Coronary artery (tissue), 2 donors: ENCODE measurements around the gene CMAS.
"Not testable (repeated sequence)": the region's sequence is repeated elsewhere in the genome, so short reads cannot be mapped to it uniquely, and the experiment has no call there.

Experiments used
- DNase-seq: peaks from one replicate; pipeline ENCODE4 v3.0.0-alpha.2; 2017; ENCODE audit warnings: low spot score
- H3K27ac ChIP-seq, 2 donors: fragments of 200-600 bp; sonication (generic); one replicate each; pipeline ENCODE4 v1.5.1; 2016 to 2019
- H3K4me3 ChIP-seq: fragments of 200-600 bp; sonication (generic); 2 replicates; pipeline ENCODE4 v1.5.1; 2016; ENCODE audit warnings: mild to moderate bottlenecking, moderate library complexity
- TF ChIP-seq, protein P1 (sequence below): fragments of 200-600 bp; sonication (generic); IDR thresholded peaks from one replicate; pipeline ENCODE4 v1.5.1; 2019; ENCODE audit warnings: antibody characterized with exemption

Gene CMAS

DNA sequence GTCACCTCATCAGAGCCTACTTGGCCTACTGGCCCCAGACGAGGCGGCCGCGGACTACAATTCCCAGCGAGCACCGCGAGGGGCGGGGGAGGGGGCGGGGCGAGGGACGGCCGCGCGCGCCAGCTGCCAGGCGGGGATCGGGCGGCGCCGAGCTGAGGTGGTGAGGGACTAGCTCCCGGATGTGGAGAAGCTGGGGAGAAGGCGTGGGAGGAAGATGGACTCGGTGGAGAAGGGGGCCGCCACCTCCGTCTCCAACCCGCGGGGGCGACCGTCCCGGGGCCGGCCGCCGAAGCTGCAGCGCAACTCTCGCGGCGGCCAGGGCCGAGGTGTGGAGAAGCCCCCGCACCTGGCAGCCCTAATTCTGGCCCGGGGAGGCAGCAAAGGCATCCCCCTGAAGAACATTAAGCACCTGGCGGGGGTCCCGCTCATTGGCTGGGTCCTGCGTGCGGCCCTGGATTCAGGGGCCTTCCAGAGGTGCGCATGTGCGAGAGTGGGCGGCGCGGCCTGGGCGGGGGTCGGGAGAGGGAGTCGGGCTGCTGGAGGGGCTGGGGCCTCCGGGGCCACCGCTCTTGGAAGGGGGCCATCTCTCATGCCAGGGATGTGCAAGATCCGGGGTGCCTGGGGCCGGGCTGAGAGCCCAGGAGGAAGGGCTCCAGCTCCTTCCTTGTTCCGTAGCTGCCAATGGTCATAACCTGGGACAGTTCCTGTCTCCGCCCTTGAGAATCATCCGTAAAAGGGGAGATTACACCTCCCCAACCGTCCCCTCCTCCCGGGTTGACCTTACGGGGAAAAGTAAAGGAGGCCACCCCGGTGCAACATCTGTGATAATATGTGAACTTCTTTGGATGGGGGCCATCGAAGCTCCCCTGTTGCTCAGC is at the start of gene CMAS:
CMAS (plus strand) TSS at position 129 of the 878 bp plus-strand sequence; CDS start at position 215, 86 bp downstream.
- H3K27ac ChIP-seq = peak within 1 kb of the TSS; percentile 89 to 90
- peak within 1 kb of the TSS; percentile 88 for H3K4me3 ChIP-seq
- TF ChIP-seq, protein P1, sequence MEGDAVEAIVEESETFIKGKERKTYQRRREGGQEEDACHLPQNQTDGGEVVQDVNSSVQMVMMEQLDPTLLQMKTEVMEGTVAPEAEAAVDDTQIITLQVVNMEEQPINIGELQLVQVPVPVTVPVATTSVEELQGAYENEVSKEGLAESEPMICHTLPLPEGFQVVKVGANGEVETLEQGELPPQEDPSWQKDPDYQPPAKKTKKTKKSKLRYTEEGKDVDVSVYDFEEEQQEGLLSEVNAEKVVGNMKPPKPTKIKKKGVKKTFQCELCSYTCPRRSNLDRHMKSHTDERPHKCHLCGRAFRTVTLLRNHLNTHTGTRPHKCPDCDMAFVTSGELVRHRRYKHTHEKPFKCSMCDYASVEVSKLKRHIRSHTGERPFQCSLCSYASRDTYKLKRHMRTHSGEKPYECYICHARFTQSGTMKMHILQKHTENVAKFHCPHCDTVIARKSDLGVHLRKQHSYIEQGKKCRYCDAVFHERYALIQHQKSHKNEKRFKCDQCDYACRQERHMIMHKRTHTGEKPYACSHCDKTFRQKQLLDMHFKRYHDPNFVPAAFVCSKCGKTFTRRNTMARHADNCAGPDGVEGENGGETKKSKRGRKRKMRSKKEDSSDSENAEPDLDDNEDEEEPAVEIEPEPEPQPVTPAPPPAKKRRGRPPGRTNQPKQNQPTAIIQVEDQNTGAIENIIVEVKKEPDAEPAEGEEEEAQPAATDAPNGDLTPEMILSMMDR = no peak
- DNase-seq = peak; percentile 86

DNA sequence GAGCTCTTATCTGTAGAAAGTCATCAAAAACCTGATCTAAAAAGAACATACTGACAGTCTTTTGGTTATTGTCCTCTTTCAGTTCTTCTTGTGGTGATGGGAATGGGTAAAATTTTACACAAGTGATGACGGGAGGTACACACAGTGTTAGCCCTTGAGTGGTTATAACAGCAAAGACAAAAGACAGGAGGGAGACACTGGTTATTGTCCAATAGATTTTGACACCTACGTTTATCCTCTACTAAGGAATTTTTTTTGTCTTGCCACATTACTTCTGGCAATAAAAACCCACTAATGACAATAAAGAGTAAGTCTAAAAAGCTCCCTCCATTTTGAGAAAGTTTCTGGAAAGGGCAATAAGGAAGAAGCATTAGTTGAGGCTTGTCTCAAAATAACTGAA is 47.7 kb upstream of the CMAS start:
- no peak overlapping the region for H3K4me3 ChIP-seq
- H3K27ac ChIP-seq = no peak overlapping the region
- TF ChIP-seq, protein P1 = no peak
- no peak for DNase-seq

DNA sequence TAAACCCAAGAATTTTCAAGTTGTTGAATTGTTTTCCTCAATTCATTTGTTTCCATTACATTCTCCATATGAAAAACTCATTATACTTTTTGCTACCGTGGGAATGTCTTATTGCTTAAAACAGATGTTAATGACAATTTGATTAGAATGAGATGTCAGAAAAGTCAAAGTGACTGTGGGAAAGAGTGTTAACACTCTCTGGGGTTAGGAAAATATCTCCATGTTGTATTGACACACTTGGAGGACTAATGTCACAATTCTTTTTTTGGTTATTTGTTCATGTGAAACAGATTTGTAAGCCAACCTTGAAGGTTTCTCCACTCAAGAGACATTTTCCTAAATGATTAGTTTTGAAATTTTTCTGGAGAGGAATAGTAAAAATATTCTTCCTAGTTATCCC is 47.2 kb upstream of the CMAS start:
- no peak overlapping the region for H3K27ac ChIP-seq
- TF ChIP-seq, protein P1 = no peak
- DNase-seq = no peak
- no peak overlapping the region for H3K4me3 ChIP-seq

DNA sequence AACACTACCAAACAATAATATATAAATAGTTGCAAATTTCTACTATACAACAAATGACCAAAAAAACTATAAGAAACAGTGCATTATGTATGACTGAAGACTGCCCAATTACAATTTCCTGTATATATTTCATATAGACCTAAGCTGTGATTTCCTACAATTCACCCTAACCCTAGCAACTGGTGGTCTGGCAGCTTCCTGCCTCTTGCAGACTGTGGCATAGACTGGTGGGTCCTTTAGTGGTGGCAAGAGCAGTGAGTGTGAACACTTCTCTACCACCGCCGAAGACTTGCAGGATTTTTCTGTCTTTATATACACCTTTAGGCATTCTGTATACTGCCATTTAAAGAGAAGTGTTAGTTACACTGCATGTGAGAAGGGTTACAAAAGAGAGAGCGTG is 43.6 kb upstream of the CMAS start:
- TF ChIP-seq, protein P1 = no peak
- no peak overlapping the region for H3K4me3 ChIP-seq
- no peak overlapping the region for H3K27ac ChIP-seq
- no peak for DNase-seq

DNA sequence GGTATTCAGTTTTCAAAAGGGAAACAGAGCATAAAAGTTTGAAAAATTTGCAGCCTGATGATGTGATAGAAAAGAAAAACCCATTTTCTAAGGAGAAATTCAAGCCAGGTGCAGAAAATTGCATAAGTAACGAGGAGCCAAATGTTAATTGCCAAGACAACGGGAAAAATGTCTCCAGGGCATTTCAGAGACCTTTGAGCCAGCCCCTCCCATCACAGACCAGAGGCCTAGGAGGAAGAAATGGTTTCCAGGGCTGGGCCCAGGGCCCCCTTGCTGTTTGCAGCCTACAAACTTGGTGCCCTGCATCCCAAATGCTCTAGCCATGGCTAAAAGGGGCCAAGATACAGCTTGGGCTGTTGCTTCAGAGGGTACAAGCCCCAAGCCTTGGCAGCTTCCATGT is 38.2 kb upstream of the CMAS start:
- DNase-seq, H3K27ac ChIP-seq, H3K4me3 ChIP-seq: not testable (repeated sequence)

DNA sequence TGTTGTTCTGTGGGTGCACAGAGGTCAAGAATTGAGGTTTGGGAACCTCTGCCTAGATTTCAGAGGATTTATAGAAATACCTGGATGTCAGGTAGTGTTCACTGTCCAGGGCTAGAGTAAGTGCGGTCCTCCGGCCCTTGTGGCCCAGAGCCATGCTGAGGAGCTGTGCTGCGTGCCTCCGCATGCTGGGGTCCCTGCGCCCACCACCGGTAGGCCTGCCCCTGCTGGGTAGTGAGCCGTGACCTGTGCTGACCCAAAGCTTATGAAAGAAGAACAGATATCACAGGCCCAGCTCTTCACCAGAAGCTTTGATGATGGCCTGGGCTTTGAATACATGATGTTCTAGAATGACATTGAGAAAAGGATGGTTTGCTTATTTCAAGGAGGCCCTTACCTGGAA is 37.8 kb upstream of the CMAS start:
- Histone ChIP-seq H3K27ac (no peak overlapping the region), H3K4me3 (no peak overlapping the region)
- no peak for DNase-seq
- TF ChIP-seq, protein P1 = no peak

DNA sequence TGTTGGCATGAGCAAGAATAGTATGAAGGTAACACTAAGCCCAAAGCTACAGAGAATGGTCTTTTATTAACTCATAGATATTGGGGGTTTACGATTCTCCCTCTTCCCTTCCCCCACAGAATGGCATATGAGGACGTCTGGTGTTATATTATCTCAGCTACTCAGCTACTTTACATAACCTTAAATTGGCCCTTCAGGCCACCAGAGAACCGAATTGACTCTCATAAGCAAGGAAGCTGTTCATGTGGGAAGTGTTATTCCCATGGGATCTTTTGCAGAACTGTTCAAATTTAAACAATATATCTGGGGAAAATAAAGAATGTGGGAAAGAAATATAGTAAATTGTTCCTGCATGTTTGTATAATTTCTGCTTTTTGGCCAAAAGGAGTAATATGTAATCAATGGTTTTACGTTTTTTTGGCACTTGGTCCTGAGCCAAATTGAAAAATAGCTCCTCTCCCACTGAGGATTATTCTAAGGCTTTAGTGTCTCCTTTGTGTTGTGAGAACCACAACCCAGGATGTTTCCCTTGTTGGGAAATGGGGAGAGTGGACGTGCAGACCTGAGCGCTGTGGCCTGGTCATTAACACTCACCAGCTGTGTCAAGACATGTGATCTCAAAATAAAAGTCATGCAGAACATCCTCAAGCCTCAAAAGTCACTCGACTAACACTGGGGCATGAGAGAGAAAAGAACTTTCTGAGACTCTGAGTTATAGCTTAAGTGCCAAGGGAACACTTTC is 31.8 kb upstream of the CMAS start:
- no peak for DNase-seq
- TF ChIP-seq, protein P1 = no peak
- no peak overlapping the region for H3K27ac ChIP-seq
- no peak overlapping the region for H3K4me3 ChIP-seq
